ENCODE results near the gene XIRP2. TPM values are rescaled to one million over a fixed set of nuclear protein-coding genes. Genes with fewer than 3 reads are reported as not detected.

Gene XIRP2
- total and polyA plus RNA-seq, 7 experiments from 2014 or later: not detected

DNA sequence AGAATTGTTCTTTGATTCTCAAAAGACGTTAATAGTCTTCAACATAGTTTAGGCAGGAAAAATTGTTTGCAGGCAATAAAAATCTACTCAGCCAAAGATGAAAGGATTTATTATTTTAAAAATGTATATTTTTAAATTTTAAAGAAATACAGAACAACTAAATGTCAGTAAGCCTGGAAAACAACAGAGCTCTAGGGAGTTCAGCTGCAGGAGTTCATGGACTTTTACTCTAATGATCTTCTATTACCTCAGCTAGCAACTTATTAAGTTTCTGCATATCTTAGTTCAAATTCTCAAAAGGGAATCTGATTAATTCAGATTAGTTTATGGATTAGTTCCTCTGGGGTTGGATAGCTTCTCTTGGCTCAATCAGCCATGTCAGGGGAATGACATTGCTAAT is 17.9 kb upstream of the XIRP2 start:
- no peaks in the 10 kb centered on the region for H3K27me3 Mint-ChIP-seq
- no peaks in the 10 kb centered on the region for H3K4me1 Mint-ChIP-seq
- H3K36me3 ChIP-seq (ENCODE audit: control insufficient read depth in 2 of 3, insufficient read depth in 3 of 3, low read length in 3 of 3): no peaks in the 10 kb centered on the region
- H3K9me3 ChIP-seq (ENCODE audit: control insufficient read depth in 2 of 3, low read length in 3 of 3): no peaks in the 10 kb centered on the region
- ChIA-PET POLR2A (no interaction called here), CTCF (no interaction called here)
- intact Hi-C loops (cut with micrococcal nuclease): no loop called here
- H3K27me3 ChIP-seq (ENCODE audit: control insufficient read depth in 2 of 2, insufficient read depth in 2 of 2, low read length in 2 of 2): no peaks in the 10 kb centered on the region
- no peak overlapping the region for H3K27ac Mint-ChIP-seq
- H3K4me3 ChIP-seq (ENCODE audit: low read length): no peak overlapping the region
- no peak overlapping the region for H3K27ac ChIP-seq (ENCODE audit: low read depth, low read length)
- no peaks in the 10 kb centered on the region for H3K36me3 Mint-ChIP-seq
- no peaks in the 10 kb centered on the region for H3K4me1 ChIP-seq (ENCODE audit: control insufficient read depth in 2 of 2, insufficient read depth in 2 of 2, low read length in 2 of 2)
- ATAC-seq (no peak), DNase-seq (no peak)
- peaks cover 0 to 6% (median 0%) of the 10 kb centered on the region in 11 donors for H3K9me3 Mint-ChIP-seq
- no peak overlapping the region for H3K4me3 Mint-ChIP-seq

DNA sequence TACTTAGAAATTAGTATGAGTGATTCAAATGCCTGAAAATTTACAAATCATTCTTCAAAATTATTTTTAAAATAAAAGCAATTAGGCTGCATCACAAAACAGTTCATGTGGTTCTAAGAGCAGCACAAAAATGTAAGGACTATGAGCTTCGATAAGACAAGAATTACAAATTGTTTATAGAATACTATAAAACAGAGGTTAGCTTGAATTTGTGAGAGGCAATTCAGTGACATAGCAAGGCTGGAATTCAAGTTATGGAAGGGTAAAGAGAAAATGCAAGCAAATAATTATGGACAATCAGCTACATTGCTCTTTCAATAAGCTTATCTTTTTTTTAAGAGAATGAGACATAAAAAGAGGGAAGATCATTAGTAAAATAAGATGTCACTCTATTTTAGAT is 7.1 kb upstream of the XIRP2 start:
- H3K4me3 Mint-ChIP-seq: no peak overlapping the region
- H3K9me3 Mint-ChIP-seq: peaks cover 0 to 1% (median 0%) of the 10 kb centered on the region in 11 donors
- POLR2A ChIA-PET: no interaction called here
- Histone ChIP-seq H3K4me3 (ENCODE audit: low read length) (no peak overlapping the region), H3K4me1 (ENCODE audit: control insufficient read depth in 2 of 2, insufficient read depth in 2 of 2, low read length in 2 of 2) (no peaks in the 10 kb centered on the region), H3K27ac (ENCODE audit: low read depth, low read length) (no peak overlapping the region), H3K27me3 (ENCODE audit: control insufficient read depth in 2 of 2, insufficient read depth in 2 of 2, low read length in 2 of 2) (no peaks in the 10 kb centered on the region), H3K36me3 (ENCODE audit: control insufficient read depth in 2 of 3, insufficient read depth in 3 of 3, low read length in 3 of 3) (no peaks in the 10 kb centered on the region), H3K9me3 (ENCODE audit: control insufficient read depth in 2 of 3, low read length in 3 of 3) (no peaks in the 10 kb centered on the region)
- H3K27ac Mint-ChIP-seq: no peak overlapping the region
- H3K4me1 Mint-ChIP-seq: no peaks in the 10 kb centered on the region
- ATAC-seq (no peak), DNase-seq (no peak)
- H3K27me3 Mint-ChIP-seq: no peaks in the 10 kb centered on the region
- CTCF ChIA-PET: no interaction called here
- no peaks in the 10 kb centered on the region for H3K36me3 Mint-ChIP-seq
- intact Hi-C loops (cut with micrococcal nuclease): no loop called here

DNA sequence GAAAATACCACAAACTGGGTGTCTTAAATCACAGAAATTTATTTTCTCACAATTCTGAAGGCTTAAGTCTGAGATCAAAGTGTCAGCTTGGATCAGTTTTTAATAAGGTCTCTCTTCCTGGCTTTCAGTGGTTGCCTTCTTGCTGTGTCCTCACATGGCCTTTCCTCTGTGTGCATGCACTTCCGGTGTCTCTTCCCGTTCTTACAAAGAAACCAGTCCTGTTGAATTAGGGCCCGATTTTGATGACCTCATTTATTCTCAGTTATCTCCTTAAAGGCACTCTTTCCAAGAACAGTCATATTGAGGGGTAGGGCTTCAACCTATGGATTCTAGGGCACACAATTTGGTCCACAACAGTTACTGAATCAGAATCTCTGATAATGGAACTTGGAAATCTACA is 5.4 kb upstream of the XIRP2 start:
- Histone ChIP-seq H3K36me3 (ENCODE audit: control insufficient read depth in 2 of 3, insufficient read depth in 3 of 3, low read length in 3 of 3) (no peaks in the 10 kb centered on the region), H3K9me3 (ENCODE audit: control insufficient read depth in 2 of 3, low read length in 3 of 3) (no peaks in the 10 kb centered on the region), H3K27ac (ENCODE audit: low read depth, low read length) (no peak overlapping the region), H3K4me1 (ENCODE audit: control insufficient read depth in 2 of 2, insufficient read depth in 2 of 2, low read length in 2 of 2) (no peaks in the 10 kb centered on the region), H3K4me3 (ENCODE audit: low read length) (no peak overlapping the region), H3K27me3 (ENCODE audit: control insufficient read depth in 2 of 2, insufficient read depth in 2 of 2, low read length in 2 of 2) (no peaks in the 10 kb centered on the region)
- DNase-seq: no peak
- Mint-ChIP-seq H3K27me3 (no peaks in the 10 kb centered on the region), H3K4me1 (no peaks in the 10 kb centered on the region), H3K9me3 (peaks cover 0 to 1% (median 0%) of the 10 kb centered on the region in 11 donors), H3K27ac (no peak overlapping the region), H3K4me3 (no peak overlapping the region), H3K36me3 (no peaks in the 10 kb centered on the region)
- POLR2A ChIA-PET: no interaction called here
- no peak for ATAC-seq
- CTCF ChIA-PET: no interaction called here
- intact Hi-C loops (cut with micrococcal nuclease): no loop called here

DNA sequence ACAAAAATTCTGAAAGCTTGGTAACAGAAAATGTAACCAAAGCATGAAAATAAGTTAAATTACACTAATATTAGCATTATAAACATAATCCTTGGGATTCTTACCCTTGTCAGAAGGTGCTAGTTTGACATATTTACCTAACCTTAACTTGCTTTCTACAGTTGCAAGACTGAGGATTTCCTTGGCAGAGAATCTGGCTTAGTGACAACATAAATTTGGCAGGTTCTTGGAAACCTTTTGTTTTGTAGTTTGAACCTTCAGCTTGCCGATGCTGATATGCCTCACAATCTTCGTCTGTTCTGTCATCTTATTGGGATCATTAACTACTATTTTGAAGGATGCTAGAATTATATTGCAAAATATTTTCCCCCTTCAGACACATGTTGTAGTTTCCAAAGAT is 3.4 kb downstream of the XIRP2 start:
- Histone ChIP-seq H3K27me3 (ENCODE audit: control insufficient read depth in 2 of 2, insufficient read depth in 2 of 2, low read length in 2 of 2) (no peaks in the 10 kb centered on the region), H3K4me3 (ENCODE audit: low read length) (no peak overlapping the region), H3K27ac (ENCODE audit: low read depth, low read length) (no peak overlapping the region), H3K36me3 (ENCODE audit: control insufficient read depth in 2 of 3, insufficient read depth in 3 of 3, low read length in 3 of 3) (no peaks in the 10 kb centered on the region), H3K9me3 (ENCODE audit: control insufficient read depth in 2 of 3, low read length in 3 of 3) (no peaks in the 10 kb centered on the region), H3K4me1 (ENCODE audit: control insufficient read depth in 2 of 2, insufficient read depth in 2 of 2, low read length in 2 of 2) (no peaks in the 10 kb centered on the region)
- peaks cover 0 to 1% (median 0%) of the 10 kb centered on the region in 11 donors for H3K9me3 Mint-ChIP-seq
- POLR2A ChIA-PET: no interaction called here
- no peaks in the 10 kb centered on the region for H3K27me3 Mint-ChIP-seq
- ATAC-seq (no peak), DNase-seq (no peak)
- no peaks in the 10 kb centered on the region for H3K4me1 Mint-ChIP-seq
- intact Hi-C loops (cut with micrococcal nuclease): no loop called here
- CTCF ChIA-PET: no interaction called here
- no peaks in the 10 kb centered on the region for H3K36me3 Mint-ChIP-seq
- no peak overlapping the region for H3K4me3 Mint-ChIP-seq
- H3K27ac Mint-ChIP-seq: no peak overlapping the region

DNA sequence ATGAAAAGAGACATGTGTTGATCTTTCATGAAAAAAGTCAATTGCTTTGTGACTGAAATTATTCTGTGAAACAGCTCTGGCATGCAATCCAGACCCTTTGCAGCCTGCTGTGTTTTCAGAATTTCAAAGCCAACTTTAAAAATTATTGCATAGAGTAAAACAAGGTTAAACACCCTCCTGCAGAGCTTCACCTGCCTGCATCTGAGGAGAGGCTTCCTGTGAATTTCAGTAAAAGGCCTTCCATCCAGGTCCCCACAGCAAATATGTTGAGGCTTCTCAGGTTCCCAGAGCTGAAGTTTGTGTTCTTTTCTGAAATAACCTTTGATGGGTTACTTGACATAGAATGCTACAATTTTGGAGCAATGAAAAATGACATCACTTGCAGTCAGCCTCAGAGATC is 4.1 kb downstream of the XIRP2 start:
- H3K9me3 ChIP-seq (ENCODE audit: control insufficient read depth in 2 of 3, low read length in 3 of 3): no peaks in the 10 kb centered on the region
- no peaks in the 10 kb centered on the region for H3K27me3 ChIP-seq (ENCODE audit: control insufficient read depth in 2 of 2, insufficient read depth in 2 of 2, low read length in 2 of 2)
- Mint-ChIP-seq H3K9me3 (peaks cover 0 to 1% (median 0%) of the 10 kb centered on the region in 11 donors), H3K27ac (no peak overlapping the region), H3K36me3 (no peaks in the 10 kb centered on the region), H3K4me1 (no peaks in the 10 kb centered on the region), H3K27me3 (no peaks in the 10 kb centered on the region), H3K4me3 (no peak overlapping the region)
- H3K4me3 ChIP-seq (ENCODE audit: low read length): no peak overlapping the region
- CTCF ChIA-PET: no interaction called here
- POLR2A ChIA-PET: no interaction called here
- ATAC-seq (no peak), DNase-seq (no peak)
- H3K27ac ChIP-seq (ENCODE audit: low read depth, low read length): no peak overlapping the region
- no peaks in the 10 kb centered on the region for H3K4me1 ChIP-seq (ENCODE audit: control insufficient read depth in 2 of 2, insufficient read depth in 2 of 2, low read length in 2 of 2)
- intact Hi-C loops (cut with micrococcal nuclease): no loop called here
- H3K36me3 ChIP-seq (ENCODE audit: control insufficient read depth in 2 of 3, insufficient read depth in 3 of 3, low read length in 3 of 3): no peaks in the 10 kb centered on the region

DNA sequence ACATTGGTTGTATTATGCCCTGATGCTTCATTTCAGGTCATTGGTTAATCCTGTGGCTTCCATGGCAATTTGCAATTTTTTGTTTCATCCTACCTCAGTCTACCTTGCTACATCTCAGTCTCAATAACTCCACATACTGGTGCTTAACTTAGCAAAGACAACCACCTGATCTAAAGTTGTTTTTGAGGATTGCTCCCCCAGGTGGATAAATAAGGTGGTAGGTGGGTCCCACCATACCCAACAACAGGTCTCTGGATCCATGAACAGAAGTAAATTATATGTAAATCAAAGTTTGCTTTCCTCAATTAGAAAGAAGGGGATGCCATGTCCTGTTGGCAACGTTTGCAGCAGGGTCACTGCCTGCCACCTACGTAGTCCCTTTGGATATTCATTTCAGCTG is 7.0 kb downstream of the XIRP2 start:
- Mint-ChIP-seq H3K27me3 (no peaks in the 10 kb centered on the region), H3K4me1 (no peaks in the 10 kb centered on the region), H3K4me3 (no peak overlapping the region), H3K9me3 (peaks cover 0 to 1% (median 0%) of the 10 kb centered on the region in 11 donors), H3K36me3 (no peaks in the 10 kb centered on the region), H3K27ac (no peak overlapping the region)
- H3K27ac ChIP-seq (ENCODE audit: low read depth, low read length): no peak overlapping the region
- ATAC-seq (no peak), DNase-seq (peak in 3 of 9 donors; percentile 2 to 10 (median 5))
- no peaks in the 10 kb centered on the region for H3K4me1 ChIP-seq (ENCODE audit: control insufficient read depth in 2 of 2, insufficient read depth in 2 of 2, low read length in 2 of 2)
- H3K9me3 ChIP-seq (ENCODE audit: control insufficient read depth in 2 of 3, low read length in 3 of 3): no peaks in the 10 kb centered on the region
- ChIA-PET CTCF (no interaction called here), POLR2A (no interaction called here)
- intact Hi-C loops (cut with micrococcal nuclease): loop anchor here in 1 of 2 donors (1.0 kb wide), 1 partner anchor 356 kb away; no protein-coding TSS in a partner anchor
- H3K36me3 ChIP-seq (ENCODE audit: control insufficient read depth in 2 of 3, insufficient read depth in 3 of 3, low read length in 3 of 3): no peaks in the 10 kb centered on the region
- no peaks in the 10 kb centered on the region for H3K27me3 ChIP-seq (ENCODE audit: control insufficient read depth in 2 of 2, insufficient read depth in 2 of 2, low read length in 2 of 2)
- no peak overlapping the region for H3K4me3 ChIP-seq (ENCODE audit: low read length)

DNA sequence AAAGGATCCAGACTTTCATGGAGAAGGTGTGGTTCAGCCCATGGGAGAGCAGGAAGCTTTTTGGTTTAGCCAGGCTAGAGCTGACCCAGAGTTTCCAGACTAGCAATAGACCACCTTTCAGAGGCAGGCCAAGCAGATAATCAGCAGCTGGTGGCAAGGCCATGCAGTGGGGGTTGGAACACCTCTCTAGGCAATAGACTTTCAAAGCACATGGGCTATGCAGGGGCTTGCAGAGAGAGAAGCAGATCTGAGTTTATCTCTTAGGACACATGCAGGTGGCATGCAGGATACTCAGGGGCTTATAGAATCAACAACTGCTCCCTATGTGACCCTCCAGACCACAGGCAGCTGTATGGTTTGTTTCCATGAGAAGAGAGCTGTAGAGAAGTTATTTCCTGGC is 9.4 kb downstream of the XIRP2 start:
- H3K4me3 ChIP-seq (ENCODE audit: low read length): no peak overlapping the region
- H3K4me1 ChIP-seq (ENCODE audit: control insufficient read depth in 2 of 2, insufficient read depth in 2 of 2, low read length in 2 of 2): no peaks in the 10 kb centered on the region
- ATAC-seq (peak; percentile 16), DNase-seq (no peak)
- H3K9me3 Mint-ChIP-seq: peaks cover 0 to 1% (median 0%) of the 10 kb centered on the region in 11 donors
- H3K4me3 Mint-ChIP-seq: no peak overlapping the region
- H3K27ac Mint-ChIP-seq: no peak overlapping the region
- no peaks in the 10 kb centered on the region for H3K9me3 ChIP-seq (ENCODE audit: control insufficient read depth in 2 of 3, low read length in 3 of 3)
- H3K36me3 Mint-ChIP-seq: no peaks in the 10 kb centered on the region
- intact Hi-C loops (cut with micrococcal nuclease): no loop called here
- H3K27ac ChIP-seq (ENCODE audit: low read depth, low read length): no peak overlapping the region
- CTCF ChIA-PET: no interaction called here
- no peaks in the 10 kb centered on the region for H3K4me1 Mint-ChIP-seq
- no peaks in the 10 kb centered on the region for H3K27me3 ChIP-seq (ENCODE audit: control insufficient read depth in 2 of 2, insufficient read depth in 2 of 2, low read length in 2 of 2)
- H3K36me3 ChIP-seq (ENCODE audit: control insufficient read depth in 2 of 3, insufficient read depth in 3 of 3, low read length in 3 of 3): no peaks in the 10 kb centered on the region
- no peaks in the 10 kb centered on the region for H3K27me3 Mint-ChIP-seq
- POLR2A ChIA-PET: no interaction called here
